ENCODE results near the gene STOX2.

GRCh38 chr4:183875251-183875825 is 29.8 kb upstream of the STOX2 start:
- no peak for TF ChIP-seq CTCF (IDR thresholded peaks at IDR 0.05)
- no peak for TF ChIP-seq POLR2A (IDR thresholded peaks at IDR 0.05)
